HUES64 (cell line): Measurements from ENCODE around the gene ASCL5.

ENCODE experiments used
- H3K27ac ChIP-seq: 2 replicates; pipeline ENCODE4 v1.7.0; 2013; ENCODE audit warnings: low read depth, low read length, inconsistent platforms
- H3K27me3 ChIP-seq: 2 replicates; pipeline ENCODE4 v1.6.1; 2013; ENCODE audit warnings: mild to moderate bottlenecking, low read length; ENCODE audit not compliant: insufficient read depth
- H3K36me3 ChIP-seq: 2 replicates; pipeline ENCODE4 v1.6.1; 2013; ENCODE audit warnings: mild to moderate bottlenecking, low read length; ENCODE audit not compliant: insufficient read depth
- H3K4me1 ChIP-seq: 2 replicates; pipeline ENCODE4 v1.6.1; 2013; ENCODE audit warnings: mild to moderate bottlenecking, low read length, moderate library complexity; ENCODE audit not compliant: insufficient read depth
- H3K4me3 ChIP-seq: 2 replicates; pipeline ENCODE4 v1.5.1; 2013; ENCODE audit warnings: mild to moderate bottlenecking, low read length, moderate library complexity
- H3K9ac ChIP-seq: 2 replicates; pipeline ENCODE4 v1.6.1; 2013; ENCODE audit warnings: mild to moderate bottlenecking, low read depth, low read length
- H3K9me3 ChIP-seq: 2 replicates; pipeline ENCODE4 v1.6.1; 2013; ENCODE audit warnings: low read depth, low read length; ENCODE audit not compliant: insufficient read depth
- WGBS: fragments of 150-250, 120-280 bp; methylation state at CpG from one replicate; pipeline ENCODE4 v1.1.7; 2013; ENCODE audit warnings: missing lambda C conversion rate; 5-methylcytosine and 5-hydroxymethylcytosine counted together

ASCL5 gene

GRCh38 chr1:201128476-201128875 is 1.5 kb upstream of the ASCL5 start:
- 96% methylated on average over 8 of the region's 9 CpGs for WGBS
- Histone ChIP-seq H3K4me3 (no peak overlapping the region), H3K9me3 (no peaks in the 10 kb centered on the region), H3K27me3 (no peaks in the 10 kb centered on the region), H3K9ac (no peak overlapping the region), H3K4me1 (peaks cover 5% of the 10 kb centered on the region), H3K36me3 (no peaks in the 10 kb centered on the region), H3K27ac (no peak overlapping the region)

GRCh38 chr1:201127755-201128455 is 921 bp upstream of the ASCL5 start:
- no peak overlapping the region for H3K4me3 ChIP-seq
- no peak overlapping the region for H3K27ac ChIP-seq
- H3K36me3 ChIP-seq = no peaks in the 10 kb centered on the region
- H3K4me1 ChIP-seq = peaks cover 5% of the 10 kb centered on the region
- no peak overlapping the region for H3K9ac ChIP-seq
- 89% methylated on average over 16 of the region's 17 CpGs for WGBS
- H3K9me3 ChIP-seq = no peaks in the 10 kb centered on the region
- H3K27me3 ChIP-seq = no peaks in the 10 kb centered on the region

- Histone ChIP-seq H3K27me3 (no peaks in the 10 kb centered on the region), H3K9ac (no peak overlapping the region), H3K4me3 (no peak overlapping the region), H3K36me3 (no peaks in the 10 kb centered on the region), H3K4me1 (peaks cover 5% of the 10 kb centered on the region), H3K9me3 (no peaks in the 10 kb centered on the region), H3K27ac (no peak overlapping the region)
- WGBS = 77% methylated on average over 3 of the region's 3 CpGs
These were observed 537 bp downstream of the ASCL5 start for GRCh38 chr1:201126463-201126831.

GRCh38 chr1:201125800-201126199 is 1.2 kb downstream of the ASCL5 start:
- WGBS = 86% methylated on average over 7 of the region's 7 CpGs
- H3K4me1 ChIP-seq = peaks cover 5% of the 10 kb centered on the region
- no peaks in the 10 kb centered on the region for H3K27me3 ChIP-seq
- H3K27ac ChIP-seq = no peak overlapping the region
- H3K36me3 ChIP-seq = no peaks in the 10 kb centered on the region
- H3K4me3 ChIP-seq = no peak overlapping the region
- H3K9me3 ChIP-seq = no peaks in the 10 kb centered on the region
- H3K9ac ChIP-seq = no peak overlapping the region

- H3K4me3 ChIP-seq = no peak overlapping the region
- no peaks in the 10 kb centered on the region for H3K27me3 ChIP-seq
- H3K4me1 ChIP-seq = peaks cover 5% of the 10 kb centered on the region
- no peak overlapping the region for H3K9ac ChIP-seq
- H3K36me3 ChIP-seq = no peaks in the 10 kb centered on the region
- WGBS = 91% methylated on average over 9 of the region's 9 CpGs
- H3K27ac ChIP-seq = no peak overlapping the region
- H3K9me3 ChIP-seq = no peaks in the 10 kb centered on the region
These were observed 2.0 kb downstream of the ASCL5 start for GRCh38 chr1:201125019-201125418.

- Histone ChIP-seq H3K9ac (no peak overlapping the region), H3K27me3 (no peaks in the 10 kb centered on the region), H3K9me3 (no peaks in the 10 kb centered on the region), H3K4me3 (no peak overlapping the region), H3K4me1 (peaks cover 5% of the 10 kb centered on the region), H3K36me3 (no peaks in the 10 kb centered on the region), H3K27ac (no peak overlapping the region)
- WGBS = 88% methylated on average over 1 of the region's 1 CpG
These were observed 3.1 kb downstream of the ASCL5 start for GRCh38 chr1:201123866-201124265.

GRCh38 chr1:201122321-201122957 is 4.5 kb downstream of the ASCL5 start:
- 96% methylated on average over 10 of the region's 10 CpGs for WGBS
- Histone ChIP-seq H3K36me3 (no peaks in the 10 kb centered on the region), H3K27me3 (peaks cover 11% of the 10 kb centered on the region; the same call in 1 of the 2 replicates), H3K27ac (no peak overlapping the region), H3K9ac (no peak overlapping the region), H3K9me3 (no peaks in the 10 kb centered on the region), H3K4me3 (no peak overlapping the region), H3K4me1 (peaks cover 2% of the 10 kb centered on the region)

- no peaks in the 10 kb centered on the region for H3K4me1 ChIP-seq
- 30% methylated on average over 13 of the region's 14 CpGs for WGBS
- no peak overlapping the region for H3K27ac ChIP-seq
- H3K9me3 ChIP-seq = no peaks in the 10 kb centered on the region
- no peaks in the 10 kb centered on the region for H3K36me3 ChIP-seq
- H3K9ac ChIP-seq = no peak overlapping the region
- no peak overlapping the region for H3K4me3 ChIP-seq
- H3K27me3 ChIP-seq = peaks cover 40% of the 10 kb centered on the region
These were observed 7.5 kb downstream of the ASCL5 start for GRCh38 chr1:201119206-201120197.

- 89% methylated on average over 2 of the region's 2 CpGs for WGBS
- Histone ChIP-seq H3K9ac (no peak overlapping the region), H3K4me3 (no peak overlapping the region), H3K27me3 (peaks cover 55% of the 10 kb centered on the region), H3K36me3 (no peaks in the 10 kb centered on the region), H3K9me3 (no peaks in the 10 kb centered on the region), H3K27ac (no peak overlapping the region), H3K4me1 (0 out of 2 replicates have a peak, but pooled peaks cover 3% of the 10 kb centered on the region)
These were observed 10.9 kb downstream of the ASCL5 start for GRCh38 chr1:201116091-201116490.

- H3K27me3 ChIP-seq = peaks cover 55% of the 10 kb centered on the region
- no peaks in the 10 kb centered on the region for H3K36me3 ChIP-seq
- H3K27ac ChIP-seq = no peak overlapping the region
- no peak overlapping the region for H3K4me3 ChIP-seq
- H3K9me3 ChIP-seq = no peaks in the 10 kb centered on the region
- H3K4me1 ChIP-seq = 0 out of 2 replicates have a peak, but pooled peaks cover 3% of the 10 kb centered on the region
- 94% methylated on average over 25 of the region's 25 CpGs for WGBS
- no peak overlapping the region for H3K9ac ChIP-seq
These were observed 11.5 kb downstream of the ASCL5 start for GRCh38 chr1:201115390-201115937.
